ENCODE measurements around the gene RAP1A. TPM values are rescaled to one million over a fixed set of nuclear protein-coding genes. Genes with fewer than 3 reads are reported as not detected.
"Not testable (repeated sequence)": the region's sequence is repeated elsewhere in the genome, so short reads cannot be mapped to it uniquely, and the experiment has no call there.

Gene RAP1A
- polyA plus RNA-seq, 1 experiment: 20.5 TPM

DNA sequence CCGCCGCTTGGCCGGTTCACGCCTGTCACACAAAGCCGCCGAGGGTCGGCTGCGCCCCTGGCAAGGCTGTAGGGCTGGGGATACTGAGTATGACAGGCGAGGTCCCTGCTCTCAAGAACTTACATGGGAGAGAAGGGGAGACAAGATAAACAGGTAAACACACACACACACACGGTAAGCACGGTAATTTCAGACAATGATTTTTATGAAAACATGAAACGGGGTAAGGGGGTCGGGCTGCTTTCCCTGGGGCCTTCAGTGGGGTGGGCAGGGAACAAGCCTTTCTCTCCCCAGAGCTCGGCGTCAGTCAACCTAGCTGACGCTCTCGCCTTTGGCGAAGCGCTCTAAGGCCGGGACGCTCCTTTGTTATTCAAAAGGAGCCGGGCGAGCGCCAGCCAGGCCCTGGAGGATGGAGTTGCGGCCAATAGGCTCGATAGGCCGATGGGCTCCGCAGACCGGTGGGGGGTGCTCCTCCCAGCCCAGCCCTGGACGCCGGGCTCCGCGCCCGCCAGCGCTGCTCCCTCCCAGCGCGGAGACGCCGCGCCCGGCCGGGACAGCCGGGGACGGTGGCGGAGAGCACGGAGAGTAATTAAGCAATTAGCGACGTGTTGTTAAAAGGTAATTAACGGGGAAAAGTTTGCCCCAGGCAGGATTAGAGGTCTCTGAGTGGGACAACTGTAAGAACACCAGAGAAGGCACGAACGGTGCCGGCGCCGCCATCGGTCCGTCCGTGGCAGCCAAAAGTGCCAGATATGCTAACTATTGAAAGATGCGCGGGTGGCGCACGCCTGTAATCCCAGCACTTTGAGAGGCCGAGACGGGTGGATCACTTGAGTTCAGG lies 120.6 kb downstream of the RAP1A start:
- POLR2A ChIA-PET: no interaction called here
- Histone ChIP-seq H3K27me3 (ENCODE audit: control insufficient read depth, insufficient read depth, low read length) (no peaks in the 10 kb centered on the region), H3K4me3 (ENCODE audit: low read depth, low read length) (peak overlapping the region; percentile 62), H3K36me3 (ENCODE audit: control insufficient read depth, insufficient read depth, low read length) (no peaks in the 10 kb centered on the region)
- CTCF ChIA-PET: interaction anchor here (1.4 to 4.0 kb wide), 3 partner anchors 15 to 232 kb away, joined by 6 to 14 read pairs (median 8); no protein-coding TSS in a partner anchor
- TF ChIP-seq, protein P1, sequence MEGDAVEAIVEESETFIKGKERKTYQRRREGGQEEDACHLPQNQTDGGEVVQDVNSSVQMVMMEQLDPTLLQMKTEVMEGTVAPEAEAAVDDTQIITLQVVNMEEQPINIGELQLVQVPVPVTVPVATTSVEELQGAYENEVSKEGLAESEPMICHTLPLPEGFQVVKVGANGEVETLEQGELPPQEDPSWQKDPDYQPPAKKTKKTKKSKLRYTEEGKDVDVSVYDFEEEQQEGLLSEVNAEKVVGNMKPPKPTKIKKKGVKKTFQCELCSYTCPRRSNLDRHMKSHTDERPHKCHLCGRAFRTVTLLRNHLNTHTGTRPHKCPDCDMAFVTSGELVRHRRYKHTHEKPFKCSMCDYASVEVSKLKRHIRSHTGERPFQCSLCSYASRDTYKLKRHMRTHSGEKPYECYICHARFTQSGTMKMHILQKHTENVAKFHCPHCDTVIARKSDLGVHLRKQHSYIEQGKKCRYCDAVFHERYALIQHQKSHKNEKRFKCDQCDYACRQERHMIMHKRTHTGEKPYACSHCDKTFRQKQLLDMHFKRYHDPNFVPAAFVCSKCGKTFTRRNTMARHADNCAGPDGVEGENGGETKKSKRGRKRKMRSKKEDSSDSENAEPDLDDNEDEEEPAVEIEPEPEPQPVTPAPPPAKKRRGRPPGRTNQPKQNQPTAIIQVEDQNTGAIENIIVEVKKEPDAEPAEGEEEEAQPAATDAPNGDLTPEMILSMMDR (IDR thresholded peaks at IDR 0.05; ENCODE audit: insufficient read depth, low read depth, low read length): no peak
- DNase-seq (ENCODE audit: low read depth): no peak

DNA sequence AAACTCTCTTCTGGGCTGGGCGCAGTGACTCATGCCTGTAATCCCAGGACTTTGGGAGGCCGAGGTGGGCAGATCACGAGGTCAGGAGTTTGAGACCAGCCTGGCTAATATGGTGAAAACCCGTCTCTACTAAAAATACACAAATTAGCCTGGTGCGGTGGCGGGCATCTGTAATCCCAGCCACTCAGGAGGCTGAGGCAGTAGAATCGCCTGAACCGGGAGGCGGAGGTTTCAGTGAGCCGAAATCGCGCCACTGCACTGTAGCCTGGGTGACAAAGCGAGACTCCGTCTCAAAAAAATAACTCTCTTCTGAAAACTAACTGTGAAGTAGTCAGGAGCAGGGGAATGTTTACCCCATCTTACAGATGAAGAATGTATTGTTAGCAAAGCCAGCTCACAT lies 122.7 kb downstream of the RAP1A start:
- H3K4me3 ChIP-seq (ENCODE audit: low read depth, low read length): not testable (repeated sequence)

GRCh38 chr1:111742938-111743549 lies 123.5 kb downstream of the RAP1A start:
- ChIA-PET POLR2A (no interaction called here), CTCF (interaction anchor here (1.0 to 2.4 kb wide), 5 partner anchors 15 to 261 kb away, joined by 3 to 12 read pairs (median 7); no protein-coding TSS in a partner anchor)
- DNase-seq (ENCODE audit: low read depth): no peak
- Histone ChIP-seq H3K36me3 (ENCODE audit: control insufficient read depth, insufficient read depth, low read length) (no peaks in the 10 kb centered on the region), H3K4me3 (ENCODE audit: low read depth, low read length) (no peak overlapping the region), H3K27me3 (ENCODE audit: control insufficient read depth, insufficient read depth, low read length) (no peaks in the 10 kb centered on the region)
- TF ChIP-seq, protein P1 (IDR thresholded peaks at IDR 0.05; ENCODE audit: insufficient read depth, low read depth, low read length): no peak

More for the DNA sequence above, 122.7 kb downstream of the RAP1A start:
- H3K27me3 ChIP-seq (ENCODE audit: control insufficient read depth, insufficient read depth, low read length); POLR2A ChIA-PET; DNase-seq (ENCODE audit: low read depth); H3K36me3 ChIP-seq (ENCODE audit: control insufficient read depth, insufficient read depth, low read length): not testable (repeated sequence)
- CTCF ChIA-PET: interaction anchor here (1.0 to 2.4 kb wide), 3 partner anchors 25 to 260 kb away, joined by 3 to 12 read pairs (median 6); no protein-coding TSS in a partner anchor

GRCh38 chr1:111743679-111744101 lies 124.1 kb downstream of the RAP1A start:
- ChIA-PET POLR2A (interaction anchor here (0.5 kb wide), 1 partner anchor 20 kb away, joined by 3 read pairs; no protein-coding TSS in a partner anchor), CTCF (interaction anchor here (0.9 to 2.4 kb wide), 5 partner anchors 16 to 236 kb away, joined by 3 to 12 read pairs (median 7); no protein-coding TSS in a partner anchor)
- no peak for DNase-seq (ENCODE audit: low read depth)
- Histone ChIP-seq H3K27me3 (ENCODE audit: control insufficient read depth, insufficient read depth, low read length) (no peaks in the 10 kb centered on the region), H3K36me3 (ENCODE audit: control insufficient read depth, insufficient read depth, low read length) (no peaks in the 10 kb centered on the region), H3K4me3 (ENCODE audit: low read depth, low read length) (no peak overlapping the region)
- TF ChIP-seq, protein P1 (IDR thresholded peaks at IDR 0.05; ENCODE audit: insufficient read depth, low read depth, low read length): no peak

DNA sequence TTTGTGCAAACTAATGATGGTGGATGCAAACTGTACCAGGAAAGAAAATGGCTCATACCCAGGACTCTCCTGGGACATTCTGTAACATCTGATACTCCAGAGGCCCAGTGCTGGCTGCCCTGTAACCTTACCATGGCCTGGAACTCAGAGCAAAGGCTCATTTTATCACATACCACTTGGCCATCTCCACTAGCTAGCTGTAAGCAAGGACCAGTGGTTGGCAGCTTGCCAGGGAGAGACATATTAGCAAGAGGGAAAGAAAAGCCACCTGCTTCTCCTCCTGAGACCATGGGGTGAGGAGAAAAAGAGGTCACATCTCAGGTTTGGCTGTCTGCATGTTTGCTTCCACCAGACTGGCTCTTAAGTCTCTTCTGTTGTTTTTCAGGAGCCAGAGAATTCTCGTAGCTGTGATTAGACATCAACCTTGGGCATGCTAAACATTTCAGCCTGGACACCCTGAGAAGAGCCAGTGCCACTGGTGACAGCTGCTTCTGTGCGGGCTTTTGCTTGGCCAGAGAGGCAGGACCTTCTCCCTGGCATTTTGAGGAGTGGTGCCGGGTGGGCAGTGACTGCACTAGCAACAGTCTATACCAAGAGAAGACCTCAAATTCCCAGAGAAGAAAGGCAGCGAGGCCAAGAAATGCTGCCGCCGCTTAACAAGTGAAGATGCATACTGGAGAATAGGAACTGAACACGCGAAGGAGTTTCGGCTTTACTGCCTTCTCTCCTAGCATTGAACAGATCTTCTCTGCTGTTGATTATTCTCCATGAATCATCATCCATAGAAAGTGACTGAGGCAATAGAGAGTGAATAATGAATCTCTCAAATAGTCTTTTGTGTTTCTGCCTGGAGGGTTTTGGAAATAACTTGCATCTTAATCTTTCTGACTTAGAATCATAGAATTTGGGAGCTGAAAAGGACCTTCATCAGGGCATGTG lies 126.4 kb downstream of the RAP1A start:
- CTCF ChIA-PET: interaction anchor here (0.9 to 3.7 kb wide), 9 partner anchors 8 to 269 kb away, joined by 3 to 38 read pairs (median 4); partner anchors contain the start of gene DDX20
- POLR2A ChIA-PET: interaction anchor here (0.6 kb wide), 1 partner anchor 10 kb away, joined by 5 read pairs; the partner anchor contains the start of gene DDX20
- Histone ChIP-seq H3K27me3 (ENCODE audit: control insufficient read depth, insufficient read depth, low read length) (no peaks in the 10 kb centered on the region), H3K36me3 (ENCODE audit: control insufficient read depth, insufficient read depth, low read length) (no peaks in the 10 kb centered on the region), H3K4me3 (ENCODE audit: low read depth, low read length) (no peak overlapping the region)
- TF ChIP-seq, protein P1 (IDR thresholded peaks at IDR 0.05; ENCODE audit: insufficient read depth, low read depth, low read length): no peak
- DNase-seq (ENCODE audit: low read depth): no peak

Measured in BJ (cell line).